DOHH2 (cell line): Measurements from ENCODE around the gene TAF7L.

Source experiments
- CTCF ChIP-seq: fragments of 200-600 bp; sonication (generic); IDR thresholded peaks from one replicate; pipeline ENCODE4 v1.5.1; 2014; ENCODE audit warnings: antibody characterized with exemption, mild to moderate bottlenecking, low read depth, low read length; ENCODE audit not compliant: poor library complexity, severe bottlenecking
- EZH2phosphoT487 ChIP-seq: fragments of 200-600 bp; sonication (generic); IDR thresholded peaks from 2 replicates; pipeline ENCODE4 v1.6.1; 2017; ENCODE audit warnings: borderline replicate concordance, mild to moderate bottlenecking, antibody characterized with exemption, low read length, moderate library complexity, mixed read lengths

DNA sequence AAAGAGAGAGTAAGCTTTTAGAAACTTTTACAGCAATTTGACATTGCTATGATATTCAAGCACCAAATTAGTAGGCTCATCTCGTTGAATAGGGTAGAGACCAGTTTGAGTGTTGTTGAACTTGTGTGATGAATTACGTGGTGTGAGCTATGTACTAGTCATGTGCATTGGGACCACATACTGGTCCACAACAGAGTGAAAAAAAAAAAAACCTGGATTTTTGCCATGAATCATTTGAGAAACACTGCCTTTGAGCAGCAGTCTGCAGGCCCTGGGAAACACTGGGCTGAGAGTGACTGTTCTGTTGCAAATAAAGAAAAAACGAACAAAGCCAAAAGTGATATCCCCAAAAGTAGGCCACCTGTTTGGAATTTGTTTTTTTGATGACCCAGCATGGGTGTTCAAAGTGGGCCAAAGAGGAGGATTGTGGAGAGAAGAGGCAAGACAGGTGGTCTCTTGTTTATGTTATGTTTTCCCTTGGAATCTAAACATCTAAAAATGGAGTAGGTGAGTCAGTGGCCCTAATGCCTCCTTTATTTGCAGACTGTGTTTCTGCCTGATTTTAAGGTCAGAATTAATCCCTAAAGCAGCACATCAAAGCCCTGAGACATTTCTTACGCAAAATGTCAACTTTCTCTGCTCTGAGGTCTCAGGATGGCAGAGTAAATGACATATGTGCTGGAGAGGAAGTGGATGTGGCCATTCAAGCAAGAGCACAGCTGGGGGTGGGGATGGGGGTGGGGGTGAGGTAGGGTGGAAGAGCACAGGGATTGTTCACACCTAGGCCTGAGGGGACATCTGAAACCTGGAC is 33.5 kb downstream of the TAF7L start:
- TF ChIP-seq CTCF: no peak
- no peak for TF ChIP-seq EZH2phosphoT487
